DND-41 (cell line): ENCODE results near the gene AGMO.

Experiments used
- ATAC-seq: fragments of 200-7000 bp; cut with Tn5 transposase; 3 replicates; pipeline ENCODE4 v1.9.1; 2021; ENCODE audit warnings: low read depth; ENCODE audit not compliant: insufficient read depth
- DNase-seq: peaks from one replicate; pipeline ENCODE4 v3.0.0-alpha.2; 2020
- H2AFZ ChIP-seq: 2 replicates; pipeline ENCODE4 v1.6.0; 2012; ENCODE audit warnings: low read depth, low read length
- H3K27ac ChIP-seq: 2 replicates; pipeline ENCODE4 v1.5.1; 2012; ENCODE audit warnings: low read length, inconsistent platforms
- H3K27me3 ChIP-seq: fragments of 200-600 bp; sonication (generic); 2 replicates; pipeline ENCODE4 v1.6.0; 2012; ENCODE audit warnings: low read length, mild to moderate bottlenecking, inconsistent platforms; ENCODE audit not compliant: insufficient read depth, poor library complexity
- H3K36me3 ChIP-seq: 2 replicates; pipeline ENCODE4 v1.5.1; 2012; ENCODE audit warnings: low read length, inconsistent platforms; ENCODE audit not compliant: insufficient read depth
- H3K4me1 ChIP-seq: 2 replicates; pipeline ENCODE4 v1.5.1; 2012; ENCODE audit warnings: mild to moderate bottlenecking, low read length; ENCODE audit not compliant: insufficient read depth
- H3K4me2 ChIP-seq: 2 replicates; pipeline ENCODE4 v1.6.0; 2012; ENCODE audit warnings: mild to moderate bottlenecking, moderate library complexity, low read length, inconsistent platforms; ENCODE audit not compliant: insufficient read depth
- H3K4me3 ChIP-seq, 2 experiments: fragments of 200-600 bp in 1 of 2; shearing (Covaris generic) in 1 of 2; 2 replicates each; pipeline ENCODE4 v1.5.1; 2012 to 2016; ENCODE audit warnings: inconsistent platforms in 2 of 2, low read length in 2 of 2, mild to moderate bottlenecking in 2 of 2, low read depth in 1 of 2, moderate library complexity in 1 of 2
- H3K79me2 ChIP-seq: 2 replicates; pipeline ENCODE4 v1.6.0; 2012; ENCODE audit warnings: low read length, inconsistent platforms; ENCODE audit not compliant: insufficient read depth
- H3K9ac ChIP-seq: 2 replicates; pipeline ENCODE4 v1.6.0; 2012; ENCODE audit warnings: low read depth, mild to moderate bottlenecking, inconsistent platforms, low read length, moderate library complexity
- H3K9me3 ChIP-seq: 2 replicates; pipeline ENCODE4 v1.5.1; 2012; ENCODE audit warnings: low read length, moderate library complexity, mild to moderate bottlenecking, inconsistent platforms; ENCODE audit not compliant: insufficient read depth, severe bottlenecking
- H4K20me1 ChIP-seq: 2 replicates; pipeline ENCODE4 v1.6.0; 2012; ENCODE audit warnings: low read length; ENCODE audit not compliant: insufficient read depth
- EZH2 ChIP-seq: IDR thresholded peaks from 3 replicates; pipeline ENCODE4 v1.6.1; 2012; ENCODE audit warnings: borderline replicate concordance, low read depth, mild to moderate bottlenecking, moderate library complexity, low read length, inconsistent platforms; ENCODE audit not compliant: severe bottlenecking
- TF ChIP-seq, protein P1 (sequence below): IDR thresholded peaks from 2 replicates; pipeline ENCODE4 v1.5.1; 2012; ENCODE audit warnings: borderline replicate concordance, low read length, moderate library complexity, mild to moderate bottlenecking; ENCODE audit not compliant: poor library complexity, severe bottlenecking; ENCODE audit errors: extremely low read depth

AGMO gene

GRCh38 chr7:15313361-15313760 is 248.5 kb downstream of the AGMO start:
- H3K27me3 ChIP-seq: no peaks in the 10 kb centered on the region

DNA sequence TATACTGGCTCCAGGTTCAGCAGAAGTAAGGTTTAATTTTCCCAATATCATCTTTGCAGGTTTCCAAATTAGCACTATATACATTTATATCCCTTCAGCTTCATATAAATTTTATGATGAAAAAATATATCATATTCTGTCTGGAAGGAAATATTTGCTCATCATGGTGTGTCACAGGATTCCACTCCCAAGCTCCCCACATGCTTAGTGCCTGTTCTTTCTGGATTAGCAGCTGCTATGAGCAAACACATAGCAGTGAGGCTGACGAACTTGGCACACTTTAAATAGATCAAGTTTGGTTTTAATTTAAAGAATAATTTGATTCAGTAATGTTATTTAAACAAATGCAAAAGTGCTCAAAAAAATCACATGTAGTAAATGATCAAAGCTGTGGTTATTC is 251.9 kb downstream of the AGMO start:
- H3K4me1 ChIP-seq: no peaks in the 10 kb centered on the region
- H3K79me2 ChIP-seq: no peaks in the 10 kb centered on the region
- DNase-seq (no peak), ATAC-seq (no peak)
- no peaks in the 10 kb centered on the region for H3K27me3 ChIP-seq
- no peaks in the 10 kb centered on the region for H3K9me3 ChIP-seq
- no peak overlapping the region for H3K27ac ChIP-seq
- no peak for TF ChIP-seq EZH2
- TF ChIP-seq, protein P1, sequence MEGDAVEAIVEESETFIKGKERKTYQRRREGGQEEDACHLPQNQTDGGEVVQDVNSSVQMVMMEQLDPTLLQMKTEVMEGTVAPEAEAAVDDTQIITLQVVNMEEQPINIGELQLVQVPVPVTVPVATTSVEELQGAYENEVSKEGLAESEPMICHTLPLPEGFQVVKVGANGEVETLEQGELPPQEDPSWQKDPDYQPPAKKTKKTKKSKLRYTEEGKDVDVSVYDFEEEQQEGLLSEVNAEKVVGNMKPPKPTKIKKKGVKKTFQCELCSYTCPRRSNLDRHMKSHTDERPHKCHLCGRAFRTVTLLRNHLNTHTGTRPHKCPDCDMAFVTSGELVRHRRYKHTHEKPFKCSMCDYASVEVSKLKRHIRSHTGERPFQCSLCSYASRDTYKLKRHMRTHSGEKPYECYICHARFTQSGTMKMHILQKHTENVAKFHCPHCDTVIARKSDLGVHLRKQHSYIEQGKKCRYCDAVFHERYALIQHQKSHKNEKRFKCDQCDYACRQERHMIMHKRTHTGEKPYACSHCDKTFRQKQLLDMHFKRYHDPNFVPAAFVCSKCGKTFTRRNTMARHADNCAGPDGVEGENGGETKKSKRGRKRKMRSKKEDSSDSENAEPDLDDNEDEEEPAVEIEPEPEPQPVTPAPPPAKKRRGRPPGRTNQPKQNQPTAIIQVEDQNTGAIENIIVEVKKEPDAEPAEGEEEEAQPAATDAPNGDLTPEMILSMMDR: no peak
- H3K4me2 ChIP-seq: no peak overlapping the region
- no peak overlapping the region for H2AFZ ChIP-seq
- no peak overlapping the region for H3K4me3 ChIP-seq
- no peak overlapping the region for H3K9ac ChIP-seq
- no peaks in the 10 kb centered on the region for H3K36me3 ChIP-seq
- no peaks in the 10 kb centered on the region for H4K20me1 ChIP-seq

More at GRCh38 chr7:15313361-15313760, 248.5 kb downstream of the AGMO start:
- Histone ChIP-seq H3K27ac (no peak overlapping the region), H3K79me2 (no peaks in the 10 kb centered on the region), H3K36me3 (no peaks in the 10 kb centered on the region), H3K9me3 (no peaks in the 10 kb centered on the region), H3K4me1 (no peaks in the 10 kb centered on the region), H3K4me3 (no peak overlapping the region), H2AFZ (no peak overlapping the region), H4K20me1 (no peaks in the 10 kb centered on the region), H3K9ac (no peak overlapping the region), H3K4me2 (no peak overlapping the region)
- ATAC-seq (no peak), DNase-seq (no peak)
- no peak for TF ChIP-seq EZH2
- TF ChIP-seq, protein P1: no peak

DNA sequence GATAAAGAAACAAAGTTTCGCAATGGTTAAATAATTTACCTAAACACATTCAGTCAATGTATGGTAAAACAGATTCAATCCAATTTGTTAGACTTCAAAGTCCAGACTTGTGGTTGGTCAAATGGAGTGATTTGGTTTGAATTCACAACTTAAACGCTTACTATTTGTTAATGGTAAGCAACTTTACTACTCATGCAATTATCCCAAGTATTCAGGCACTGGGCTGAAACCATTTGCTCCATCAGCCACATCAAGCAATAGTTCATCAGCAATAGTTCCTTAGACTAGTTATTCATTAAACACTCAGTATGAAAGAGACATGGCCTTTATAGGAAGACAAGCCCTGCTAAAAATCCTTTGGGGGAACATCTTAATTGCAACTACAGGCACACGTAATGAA is 253.0 kb downstream of the AGMO start:
- no peak overlapping the region for H3K27ac ChIP-seq
- H3K9me3 ChIP-seq: no peaks in the 10 kb centered on the region
- H3K4me3 ChIP-seq: no peak overlapping the region
- no peaks in the 10 kb centered on the region for H3K4me1 ChIP-seq
- no peaks in the 10 kb centered on the region for H3K36me3 ChIP-seq
- no peaks in the 10 kb centered on the region for H3K27me3 ChIP-seq
- H3K9ac ChIP-seq: no peak overlapping the region
- no peaks in the 10 kb centered on the region for H3K79me2 ChIP-seq
- DNase-seq (no peak), ATAC-seq (no peak)
- H3K4me2 ChIP-seq: no peak overlapping the region
- no peak overlapping the region for H2AFZ ChIP-seq
- no peak for TF ChIP-seq EZH2
- TF ChIP-seq, protein P1: no peak
- H4K20me1 ChIP-seq: no peaks in the 10 kb centered on the region

DNA sequence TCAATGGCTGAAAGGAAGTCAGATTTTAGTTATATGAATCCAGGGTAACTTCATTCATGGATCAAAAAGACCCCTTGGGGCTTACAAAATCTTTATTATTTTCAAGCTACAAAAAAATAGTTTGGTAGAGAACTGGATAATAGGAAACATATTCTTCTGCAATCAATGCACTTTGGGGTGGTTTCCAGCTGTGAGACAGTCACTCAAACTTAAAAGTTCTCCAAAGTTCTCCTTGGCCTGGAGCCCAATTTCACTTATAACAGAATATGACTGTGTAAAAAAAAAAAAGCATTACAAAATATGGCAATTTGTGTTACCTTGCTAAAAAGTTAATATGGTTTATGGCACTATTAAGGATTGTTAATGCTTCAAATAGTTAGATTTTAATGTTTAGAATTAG is 255.5 kb downstream of the AGMO start:
- Histone ChIP-seq H4K20me1 (no peaks in the 10 kb centered on the region), H3K27ac (no peak overlapping the region), H3K4me1 (no peaks in the 10 kb centered on the region), H3K4me2 (no peak overlapping the region), H2AFZ (no peak overlapping the region), H3K36me3 (no peaks in the 10 kb centered on the region), H3K27me3 (no peaks in the 10 kb centered on the region), H3K9me3 (no peaks in the 10 kb centered on the region), H3K79me2 (no peaks in the 10 kb centered on the region), H3K4me3 (no peak overlapping the region), H3K9ac (no peak overlapping the region)
- no peak for ATAC-seq
- DNase-seq: no peak
- TF ChIP-seq, protein P1: no peak
- no peak for TF ChIP-seq EZH2
